ENCODE results near the gene MS4A15.
"Not testable (repeated sequence)": the region's sequence is repeated elsewhere in the genome, so short reads cannot be mapped to it uniquely, and the experiment has no call there.

The MS4A15 gene

DNA sequence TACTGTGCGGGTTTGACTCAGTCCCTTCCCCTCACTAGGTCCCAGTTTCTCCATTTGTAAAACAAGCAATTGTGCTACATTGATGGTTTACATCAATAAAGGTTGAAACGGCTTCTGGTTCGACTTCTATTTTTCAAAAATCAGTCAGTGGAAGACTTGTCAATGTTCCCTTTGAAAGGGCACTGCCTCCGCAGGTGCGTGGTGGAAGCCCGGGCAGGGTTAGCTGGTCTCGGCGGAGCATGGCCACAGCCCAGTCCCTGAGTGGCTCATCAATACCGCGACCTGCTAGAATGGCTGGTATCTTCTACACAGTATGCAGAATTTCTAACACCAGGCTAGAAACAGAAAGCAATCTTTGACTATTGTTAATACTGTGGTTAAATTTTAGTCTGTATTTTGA, 44.5 kb downstream of the MS4A15 start:
- no peak for DNase-seq (ENCODE audit: low read depth in 2 of 2, low spot score in 1 of 2)

DNA sequence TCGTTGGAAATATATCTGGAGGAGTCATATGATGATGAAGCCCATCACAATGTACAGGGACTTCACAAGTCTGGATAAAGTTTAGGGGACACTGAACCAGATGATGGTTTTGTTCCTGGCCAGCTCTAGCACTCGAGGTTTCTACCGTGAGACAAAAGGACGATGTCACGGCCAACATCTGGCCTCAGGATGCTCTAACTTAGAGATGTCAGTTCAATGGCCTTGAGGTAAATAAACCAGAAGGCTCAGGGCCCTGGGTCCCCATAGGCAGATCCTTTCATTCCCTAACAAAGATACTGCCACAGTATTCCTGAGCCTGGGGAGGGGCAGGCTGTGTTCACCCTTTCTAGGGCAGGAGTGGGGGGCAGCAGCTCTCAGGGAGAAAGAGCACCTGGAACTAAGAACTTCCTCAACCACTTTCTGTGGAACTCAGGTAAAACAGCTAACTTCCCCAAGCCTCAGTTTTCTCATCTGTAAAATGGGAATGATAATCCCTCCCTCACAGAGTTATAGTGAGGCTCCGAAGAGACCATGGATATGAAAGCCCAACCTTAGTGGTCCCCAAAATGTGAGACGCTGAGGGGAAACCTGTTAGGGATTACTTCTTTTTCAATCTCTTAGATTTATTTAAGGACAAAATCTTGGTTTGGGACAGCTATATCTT, 46.7 kb downstream of the MS4A15 start:
- DNase-seq (ENCODE audit: low read depth in 2 of 2, low spot score in 1 of 2), result no peak

DNA sequence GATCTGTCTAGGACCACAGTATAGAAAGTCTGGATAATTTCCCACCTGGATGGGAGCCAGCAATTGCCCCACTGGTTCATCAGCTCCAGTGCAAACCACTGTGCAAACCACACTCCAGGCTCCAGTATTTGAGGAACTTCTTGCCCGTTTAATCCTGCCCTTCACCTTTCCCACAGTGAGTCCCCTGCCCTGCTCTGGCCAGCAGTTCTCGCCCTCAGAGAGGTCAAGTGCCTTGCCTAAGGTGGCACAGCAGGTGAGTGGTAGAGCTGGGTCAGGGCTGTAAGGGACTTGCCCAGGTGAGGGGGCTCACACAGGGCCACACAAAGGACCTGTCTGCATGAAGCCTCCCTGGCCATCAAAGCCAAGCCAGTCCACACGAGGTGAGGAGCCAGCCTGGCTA, 52.6 kb downstream of the MS4A15 start:
- no peak for DNase-seq (ENCODE audit: low read depth in 2 of 2, low spot score in 1 of 2)

DNA sequence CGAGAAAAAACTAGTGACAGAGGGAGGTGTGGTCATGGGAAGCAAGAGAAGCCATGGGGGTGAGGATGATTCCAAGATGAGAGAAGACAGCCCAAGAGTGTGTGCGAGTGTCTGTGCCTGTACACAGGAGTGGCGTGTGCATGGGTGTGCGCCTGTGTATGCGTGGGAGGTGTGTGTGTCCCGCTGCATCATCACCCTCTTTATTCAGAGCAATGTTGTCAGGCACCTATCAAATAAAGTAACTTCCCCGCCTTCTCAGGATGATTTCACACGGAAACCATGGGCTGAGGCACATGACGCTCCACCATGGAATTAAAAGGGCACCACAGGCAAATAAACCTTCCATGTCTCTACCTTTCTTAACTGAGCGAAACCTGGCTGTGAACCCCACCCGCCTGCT, 53.0 kb downstream of the MS4A15 start:
- DNase-seq (ENCODE audit: low read depth in 2 of 2, low spot score in 1 of 2), result no peak

DNA sequence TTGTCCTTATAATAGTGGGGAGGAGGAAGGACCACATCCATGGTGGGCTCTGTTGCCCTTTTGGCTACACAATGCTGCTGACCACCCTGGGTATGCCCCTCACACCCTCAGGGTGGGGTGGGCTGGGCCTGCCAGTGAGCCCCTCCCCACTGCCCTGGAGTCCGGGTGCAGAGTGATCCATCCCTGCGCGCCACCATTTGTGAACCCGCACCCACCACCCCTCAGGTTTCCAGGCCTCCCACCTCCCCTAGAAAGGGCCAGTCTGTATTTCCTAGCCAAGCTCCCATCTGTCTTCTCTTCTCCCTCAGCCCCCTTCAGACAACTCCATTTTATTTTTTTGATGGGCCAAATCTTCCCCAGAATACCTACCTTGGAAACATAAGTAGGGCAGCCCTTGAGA, 53.5 kb downstream of the MS4A15 start:
- DNase-seq (ENCODE audit: low read depth in 2 of 2, low spot score in 1 of 2), result no peak

DNA sequence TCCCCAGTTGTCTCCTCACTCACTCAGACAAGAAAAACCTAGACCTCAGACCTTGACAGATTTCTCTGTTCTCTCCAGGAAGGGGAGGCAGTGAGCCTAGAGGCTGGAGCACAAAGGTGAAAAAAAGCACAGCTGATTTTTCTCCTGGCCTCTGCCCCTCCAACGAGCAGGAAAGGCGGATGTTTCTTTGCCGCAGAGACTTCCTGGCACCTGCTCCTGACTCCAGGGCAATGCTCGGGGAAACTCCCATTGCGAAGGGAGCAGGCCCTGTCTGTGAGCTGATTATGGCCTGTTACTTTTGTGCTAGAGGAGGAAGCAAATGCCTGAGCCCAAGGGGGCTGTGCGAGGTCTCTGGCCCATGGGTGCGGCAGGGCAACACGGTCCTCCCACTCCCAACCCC, 53.9 kb downstream of the MS4A15 start:
- no peak for DNase-seq (ENCODE audit: low read depth in 2 of 2, low spot score in 1 of 2)

DNA sequence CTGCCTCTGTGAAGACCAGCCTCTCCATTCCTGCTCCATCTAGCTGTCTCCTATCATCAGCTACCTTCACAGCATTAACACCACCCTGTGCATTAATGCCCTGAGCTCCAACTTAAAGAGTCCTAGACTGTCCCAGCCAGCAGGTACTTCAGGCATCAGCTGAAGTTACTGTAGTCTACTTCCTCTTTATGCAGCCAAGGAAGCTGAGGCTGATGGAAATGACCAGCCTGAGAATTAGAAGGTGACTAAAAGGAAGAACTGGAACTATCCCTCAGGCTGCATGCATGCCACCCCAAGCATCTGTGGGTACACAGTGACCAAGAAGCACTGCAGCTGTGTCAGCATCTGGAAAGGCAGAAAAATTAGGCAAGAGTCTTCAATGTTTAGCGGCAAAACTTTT, 56.7 kb downstream of the MS4A15 start:
- no peak for DNase-seq (ENCODE audit: low read depth in 2 of 2, low spot score in 1 of 2)

DNA sequence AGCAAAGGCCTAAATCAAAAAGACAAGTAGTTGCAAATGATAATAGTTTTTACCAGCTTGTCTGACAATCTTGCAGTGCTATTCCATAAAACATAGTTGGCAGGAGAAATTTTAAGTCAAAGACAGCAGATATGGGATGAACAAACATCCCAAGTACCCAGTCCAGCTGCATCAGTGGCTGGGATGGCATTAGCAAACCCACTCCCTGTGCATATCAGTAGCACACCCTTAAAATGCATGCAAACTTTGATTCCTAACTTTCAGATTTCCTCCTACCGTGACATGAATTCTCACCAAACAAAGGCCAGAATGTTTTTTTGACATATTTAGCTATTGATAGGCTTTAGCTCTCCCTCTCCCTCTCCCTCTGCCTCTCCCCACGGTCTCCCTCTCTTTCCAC, 57.4 kb downstream of the MS4A15 start:
- no peak for DNase-seq (ENCODE audit: low read depth in 2 of 2, low spot score in 1 of 2)

DNA sequence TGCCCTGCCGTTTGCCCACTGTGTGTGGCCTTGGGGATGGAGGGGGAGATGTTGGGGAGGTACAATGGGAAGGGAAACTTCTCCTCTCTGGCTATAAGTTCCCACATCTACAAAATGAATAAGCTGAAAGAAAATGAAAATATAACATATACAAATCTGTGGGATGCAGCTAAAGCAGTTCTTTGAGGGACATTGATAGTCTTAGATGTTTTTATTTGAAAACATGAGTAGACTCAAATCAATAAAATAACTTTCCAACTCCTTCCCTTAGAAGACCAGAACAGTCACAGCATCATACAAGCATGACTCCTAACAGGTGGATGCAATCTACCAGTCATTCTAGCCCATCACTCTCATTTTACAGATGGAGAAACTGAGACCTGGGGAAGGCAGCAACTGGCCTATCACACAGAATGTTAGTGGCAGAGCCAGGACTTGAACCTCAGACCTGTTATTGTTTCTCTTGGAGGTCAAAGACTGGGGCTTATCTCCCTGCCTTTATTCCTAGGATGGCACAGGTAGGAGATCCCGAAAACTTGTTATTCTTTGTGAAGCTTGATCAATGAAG, 60.0 kb downstream of the MS4A15 start:
- no peak for DNase-seq (ENCODE audit: low read depth in 2 of 2, low spot score in 1 of 2)

DNA sequence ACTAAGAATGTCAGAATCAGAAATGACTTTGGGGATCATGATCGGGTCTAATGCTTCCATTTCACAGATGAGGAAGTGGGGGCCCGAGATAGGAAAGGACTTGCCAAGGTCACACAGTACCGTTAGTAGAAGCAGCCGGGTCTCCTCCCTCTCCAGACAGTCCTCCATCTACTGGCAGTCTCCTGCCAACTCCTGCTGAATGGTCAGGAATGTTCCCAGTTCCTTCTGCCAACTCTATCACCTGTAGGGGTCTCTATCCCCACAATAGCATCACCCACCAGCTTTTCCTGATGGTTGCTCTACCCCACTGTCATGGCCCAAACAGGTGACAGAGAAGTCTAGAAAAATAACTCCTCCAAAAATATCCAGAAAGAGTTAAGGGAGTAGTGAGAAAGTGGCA, 61.4 kb downstream of the MS4A15 start:
- no peak for DNase-seq (ENCODE audit: low read depth in 2 of 2, low spot score in 1 of 2)

DNA sequence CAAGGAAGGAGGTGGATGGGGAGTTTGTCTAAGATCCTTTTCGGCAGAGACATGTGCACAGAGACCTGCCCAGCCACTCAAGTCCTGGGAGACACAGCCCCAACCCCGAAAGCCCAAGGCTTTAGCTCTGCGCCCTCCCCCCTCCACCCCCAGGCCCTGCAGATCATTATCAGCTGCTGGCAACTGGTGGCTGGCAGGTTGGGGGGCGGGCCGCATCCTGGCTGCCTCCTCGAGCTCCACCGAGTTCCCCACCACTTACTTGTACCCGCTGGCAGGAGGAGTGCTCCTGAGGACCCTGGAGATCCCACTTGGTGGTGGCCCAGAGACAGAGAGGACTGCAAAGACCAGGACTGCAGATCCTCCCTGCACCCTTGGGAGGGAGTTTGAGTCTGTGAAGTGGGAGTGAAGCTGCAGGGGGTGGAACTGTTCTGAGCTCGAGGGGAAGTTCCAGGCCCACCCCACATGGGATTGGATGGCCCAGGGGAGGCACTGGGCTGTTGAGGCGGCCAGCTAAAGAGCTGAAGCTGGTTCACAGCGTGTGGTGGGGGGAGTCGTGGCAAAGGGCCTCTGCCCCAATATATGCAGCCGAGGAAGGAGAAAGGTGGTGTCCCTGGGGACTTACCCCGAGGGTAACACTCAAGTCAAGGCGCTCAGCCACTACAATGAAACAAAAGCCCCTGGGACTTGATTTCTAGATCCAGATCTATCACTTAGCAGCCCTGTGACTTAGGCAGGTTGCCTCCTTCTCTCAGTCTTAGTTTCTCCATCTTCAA, 65.3 kb downstream of the MS4A15 start:
- DNase-seq (ENCODE audit: low read depth in 2 of 2, low spot score in 1 of 2), result no peak

DNA sequence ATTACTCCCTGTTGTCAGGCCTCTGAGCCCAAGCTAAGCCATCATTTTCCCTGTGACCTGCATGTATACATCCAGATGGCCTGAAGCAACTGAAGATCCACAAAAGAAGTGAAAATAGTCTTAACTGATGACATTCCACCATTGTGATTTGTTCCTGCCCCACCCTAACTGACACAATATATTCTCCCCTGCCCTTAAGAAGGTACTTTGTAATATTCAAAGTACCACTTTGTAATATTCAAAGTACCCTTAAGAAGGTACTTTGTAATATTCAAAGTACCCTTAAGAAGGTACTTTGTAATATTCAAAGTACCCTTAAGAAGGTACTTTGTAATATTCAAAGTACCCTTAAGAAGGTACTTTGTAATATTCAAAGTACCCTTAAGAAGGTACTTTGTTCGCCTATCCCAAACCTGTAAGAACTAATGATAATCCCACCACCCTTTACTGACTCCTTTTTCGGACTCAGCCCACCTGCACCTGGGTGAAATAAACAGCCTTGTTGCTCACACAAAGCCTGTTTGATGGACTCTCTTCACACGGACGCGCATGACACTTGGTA, 67.2 kb downstream of the MS4A15 start:
- DNase-seq (ENCODE audit: low read depth in 2 of 2, low spot score in 1 of 2), result not testable (repeated sequence)

DNA sequence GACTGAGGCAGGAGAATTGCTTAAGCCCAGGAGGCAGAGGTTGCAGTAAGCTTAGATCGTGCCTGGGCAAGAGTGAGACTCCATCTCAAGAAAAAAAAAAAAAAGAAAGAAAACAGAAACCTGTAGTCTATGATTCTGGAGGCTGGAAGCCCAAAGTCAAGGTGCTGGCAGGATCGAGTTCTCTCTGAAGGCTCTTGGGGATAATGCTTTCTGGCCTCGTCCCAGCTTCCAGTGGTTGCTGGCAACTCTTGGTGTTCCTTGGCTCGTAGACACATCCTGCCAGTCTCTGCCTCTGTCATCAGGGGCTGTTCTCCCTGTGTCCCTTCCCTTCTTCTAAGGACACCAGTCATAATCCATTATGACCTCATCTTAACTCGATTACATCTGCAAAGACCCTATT, 68.5 kb downstream of the MS4A15 start:
- DNase-seq (ENCODE audit: low read depth in 2 of 2, low spot score in 1 of 2), result no peak

DNA sequence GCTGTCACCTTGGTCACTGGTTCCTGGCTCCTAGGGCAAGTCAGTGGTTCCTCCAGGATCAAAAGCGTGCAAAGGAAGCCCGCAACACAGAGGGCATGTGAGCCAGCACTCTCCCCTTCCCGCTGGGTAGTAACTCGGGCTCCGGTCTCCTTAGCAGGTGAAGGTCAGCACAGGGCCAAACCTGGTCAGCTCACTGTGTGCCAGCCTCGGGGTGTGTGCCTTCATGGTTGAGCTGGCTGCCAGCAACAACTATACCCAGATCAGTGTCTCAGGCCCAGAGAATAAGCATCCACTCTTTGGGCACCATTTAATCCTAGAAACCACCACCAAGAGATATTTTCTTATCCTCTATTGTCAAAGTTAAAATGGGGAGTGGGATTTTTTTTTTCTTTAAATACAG, 69.1 kb downstream of the MS4A15 start:
- no peak for DNase-seq (ENCODE audit: low read depth in 2 of 2, low spot score in 1 of 2)
